Measurements from ENCODE around the gene SOX21. TPM values are rescaled to one million over a fixed set of nuclear protein-coding genes. Genes with fewer than 3 reads are reported as not detected.

SOX21 gene
- polyA plus RNA-seq, 1 donor, result 0.05 TPM

DNA sequence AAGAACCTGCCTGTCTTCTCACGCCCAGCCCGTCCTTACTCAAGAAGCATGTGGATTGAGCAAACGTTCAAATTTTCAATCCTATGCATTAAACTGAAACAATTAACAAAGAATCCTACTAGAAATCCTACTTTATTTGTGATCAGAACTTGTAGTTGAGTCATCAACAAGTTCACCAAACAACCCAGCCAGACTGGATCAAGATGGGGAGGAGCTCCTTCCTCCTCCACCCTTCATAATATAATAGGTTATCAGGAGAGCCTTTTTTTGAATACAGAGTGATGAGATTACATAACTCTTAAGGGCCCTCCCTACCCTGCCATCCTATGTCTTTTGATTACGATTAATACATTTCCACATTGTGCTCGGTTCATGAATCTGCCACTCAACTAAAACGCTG lies 32.7 kb downstream of the SOX21 start:
- DNase-seq (ENCODE audit: low read depth), result no peak

- no peak for DNase-seq (ENCODE audit: low read depth)
Observed at GRCh38 chr13:94678845-94679244, 33.5 kb downstream of the SOX21 start.

DNA sequence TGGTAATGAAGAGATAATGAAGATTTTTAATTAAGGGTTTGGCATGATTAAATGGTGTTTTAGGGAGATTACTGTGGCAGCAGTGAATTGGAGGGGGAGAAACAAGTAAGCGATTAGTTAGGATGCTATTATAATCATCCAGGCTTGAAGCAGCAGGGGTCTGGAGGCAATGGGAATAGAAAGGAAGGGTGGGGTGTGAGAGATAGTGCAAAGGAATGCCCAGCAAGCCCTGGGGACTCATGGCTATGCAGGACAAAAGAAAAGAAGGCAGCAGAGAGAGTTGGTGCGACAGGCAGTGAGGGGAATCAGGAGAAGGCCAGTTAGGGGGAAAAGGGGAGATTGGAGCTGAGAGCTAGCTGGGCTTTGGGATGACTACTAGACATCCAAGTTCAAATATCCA lies 34.5 kb downstream of the SOX21 start:
- no peak for DNase-seq (ENCODE audit: low read depth)

GRCh38 chr13:94674609-94675348 lies 37.6 kb downstream of the SOX21 start:
- DNase-seq (ENCODE audit: low read depth), result no peak

DNA sequence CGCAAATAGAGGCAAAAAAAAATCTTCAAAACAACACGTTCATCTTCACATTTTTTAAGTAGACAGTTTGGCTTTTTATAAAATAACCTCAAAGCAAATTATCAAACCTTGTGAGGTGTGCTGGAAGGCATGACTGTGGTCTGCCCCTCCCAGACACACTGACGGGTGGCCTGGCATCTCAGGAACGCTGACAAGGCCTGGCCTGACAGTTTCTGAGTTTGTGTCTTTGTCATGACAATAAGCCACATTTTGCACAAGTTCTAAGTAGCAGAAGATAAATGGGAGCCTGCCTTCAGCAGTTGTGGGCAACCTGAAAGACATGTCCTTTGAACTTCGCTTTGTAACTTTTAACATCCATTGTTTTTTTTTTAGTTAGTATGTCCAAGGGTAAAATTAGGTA lies 38.5 kb downstream of the SOX21 start:
- no peak for DNase-seq (ENCODE audit: low read depth)

- no peak for DNase-seq (ENCODE audit: low read depth)
Observed at GRCh38 chr13:94672400-94672799, 39.9 kb downstream of the SOX21 start.

GRCh38 chr13:94667190-94667589 lies 45.2 kb downstream of the SOX21 start:
- no peak for DNase-seq (ENCODE audit: low read depth)

GRCh38 chr13:94666065-94666464 lies 46.3 kb downstream of the SOX21 start:
- no peak for DNase-seq (ENCODE audit: low read depth)

GRCh38 chr13:94664889-94665288 lies 47.5 kb downstream of the SOX21 start:
- no peak for DNase-seq (ENCODE audit: low read depth)

GRCh38 chr13:94662274-94662945 lies 49.9 kb downstream of the SOX21 start:
- no peak for DNase-seq (ENCODE audit: low read depth)

- no peak for DNase-seq (ENCODE audit: low read depth)
Observed at GRCh38 chr13:94661406-94661805, 50.9 kb downstream of the SOX21 start.

GRCh38 chr13:94660695-94661326 lies 51.5 kb downstream of the SOX21 start:
- DNase-seq (ENCODE audit: low read depth), result no peak

Other genes with a start within 250 kb of the SOX21 start
- 0.18 TPM for gene DCT, start 232.9 kb downstream of the SOX21 start, polyA plus RNA-seq (ENCODE audit: insufficient read length)
- gene TGDS, start 116.4 kb downstream of the SOX21 start, polyA plus RNA-seq (ENCODE audit: insufficient read length), result 9.0 TPM
- 6.2 TPM for gene GPR180, start 110.7 kb downstream of the SOX21 start, polyA plus RNA-seq (ENCODE audit: insufficient read length)

All from forelimb muscle (tissue), 1 donor.